CD4-positive, alpha-beta T cell (primary cell): ENCODE measurements around the gene HOXB7. TPM values are rescaled to one million over a fixed set of nuclear protein-coding genes. Genes with fewer than 3 reads are reported as not detected.

ENCODE experiments used
- ATAC-seq: fragments of 200-7000 bp; cut with Tn5 transposase; one replicate; pipeline ENCODE4 v1.10.0; 2022; ENCODE audit warnings: mild to moderate bottlenecking; ENCODE audit not compliant: poor library complexity
- CTCF ChIA-PET: fragments of 350-600 bp; sonication (Branson Sonifier 250); formaldehyde crosslinking; loops from one replicate; lab custom pipeline; 2021; ENCODE audit warnings: antibody characterized with exemption, inconsistent platforms; lab: Charles Lee
- POLR2A ChIA-PET: fragments of 350-600 bp; sonication (Branson Sonifier 250); formaldehyde crosslinking; loops from one replicate; lab custom pipeline; 2021; ENCODE audit warnings: antibody characterized with exemption, inconsistent platforms; lab: Charles Lee
- DNase-seq, 14 experiments: peaks; one replicate each; pipeline ENCODE4 v3.0.0-alpha.2; 2013 to 2020; ENCODE audit warnings: mixed read lengths in 2 of 14
- H3K27ac ChIP-seq, 2 donors: one replicate each; pipeline versions ENCODE4 v1.5.1 to v1.7.0; 2013; ENCODE audit warnings: low read length in 2 of 2, low read depth in 1 of 2, mild to moderate bottlenecking in 1 of 2
- H3K27me3 ChIP-seq, 2 experiments: 1 replicate in 1 of 2; 2 replicates in 1 of 2; pipeline versions ENCODE4 v1.6.1 to v1.7.0; 2013; ENCODE audit warnings: low read length in 2 of 2, control low read depth in 1 of 2, mild to moderate bottlenecking in 1 of 2, moderate library complexity in 1 of 2; ENCODE audit not compliant: insufficient read depth in 2 of 2, control insufficient read depth in 1 of 2
- H3K36me3 ChIP-seq: one replicate; pipeline ENCODE4 v1.6.1; 2013; ENCODE audit warnings: low read length, control low read depth; ENCODE audit not compliant: insufficient read depth
- H3K4me1 ChIP-seq: one replicate; pipeline ENCODE4 v1.6.1; 2013; ENCODE audit warnings: low read length, control low read depth; ENCODE audit not compliant: insufficient read depth
- H3K4me3 ChIP-seq: one replicate; pipeline ENCODE4 v1.5.1; 2013; ENCODE audit warnings: mild to moderate bottlenecking, low read length, moderate library complexity
- H3K9me3 ChIP-seq, 2 experiments: 1 replicate in 1 of 2; 2 replicates in 1 of 2; pipeline versions ENCODE4 v1.6.1 to v1.7.0; 2013; ENCODE audit warnings: low read length in 2 of 2, mild to moderate bottlenecking in 2 of 2, control low read depth in 1 of 2, moderate library complexity in 1 of 2; ENCODE audit not compliant: control insufficient read depth in 1 of 2, insufficient read depth in 1 of 2
- H3K27ac Mint-ChIP-seq: one replicate; pipeline ENCODE4 v1.8.0; 2020; ENCODE audit warnings: mixed read lengths
- H3K27me3 Mint-ChIP-seq: one replicate; pipeline ENCODE4 v1.8.0; 2021; ENCODE audit warnings: mixed read lengths
- H3K36me3 Mint-ChIP-seq: one replicate; pipeline ENCODE4 v1.8.0; 2021; ENCODE audit warnings: low read depth, mixed read lengths
- H3K4me1 Mint-ChIP-seq: one replicate; pipeline ENCODE4 v1.8.0; 2021; ENCODE audit warnings: low read depth, mixed read lengths
- H3K4me3 Mint-ChIP-seq: one replicate; pipeline ENCODE4 v1.8.0; 2020; ENCODE audit warnings: mild to moderate bottlenecking, mixed read lengths
- H3K9me3 Mint-ChIP-seq: one replicate; pipeline ENCODE4 v1.8.0; 2020; ENCODE audit warnings: mixed read lengths
- CTCF ChIP-seq: fragments of 200-600 bp; IDR thresholded peaks from one replicate; pipeline ENCODE4 v1.8.0; 2022; ENCODE audit warnings: antibody characterized with exemption, mild to moderate bottlenecking
- intact Hi-C, 2 experiments: fragments of 100-400 bp; cut with DNase I in 1 of 2; cut with micrococcal nuclease in 1 of 2; formaldehyde crosslinking; loops; one replicate each; pipeline versions ENCODE4 v1.15.1 to v1.9.0; 2023 to 2025; cut with DNase I, micrococcal nuclease
- total RNA-seq, 174 experiments: library from RNA in 2 of 174; stranded (reverse) in 2 of 174; gene quantifications; one replicate each; pipeline ENCODE4 v1.2.3 and lab custom pipeline; 2021 to 2026

The HOXB7 gene
- total RNA-seq, 2 experiments from 2014 or later, result not detected

DNA sequence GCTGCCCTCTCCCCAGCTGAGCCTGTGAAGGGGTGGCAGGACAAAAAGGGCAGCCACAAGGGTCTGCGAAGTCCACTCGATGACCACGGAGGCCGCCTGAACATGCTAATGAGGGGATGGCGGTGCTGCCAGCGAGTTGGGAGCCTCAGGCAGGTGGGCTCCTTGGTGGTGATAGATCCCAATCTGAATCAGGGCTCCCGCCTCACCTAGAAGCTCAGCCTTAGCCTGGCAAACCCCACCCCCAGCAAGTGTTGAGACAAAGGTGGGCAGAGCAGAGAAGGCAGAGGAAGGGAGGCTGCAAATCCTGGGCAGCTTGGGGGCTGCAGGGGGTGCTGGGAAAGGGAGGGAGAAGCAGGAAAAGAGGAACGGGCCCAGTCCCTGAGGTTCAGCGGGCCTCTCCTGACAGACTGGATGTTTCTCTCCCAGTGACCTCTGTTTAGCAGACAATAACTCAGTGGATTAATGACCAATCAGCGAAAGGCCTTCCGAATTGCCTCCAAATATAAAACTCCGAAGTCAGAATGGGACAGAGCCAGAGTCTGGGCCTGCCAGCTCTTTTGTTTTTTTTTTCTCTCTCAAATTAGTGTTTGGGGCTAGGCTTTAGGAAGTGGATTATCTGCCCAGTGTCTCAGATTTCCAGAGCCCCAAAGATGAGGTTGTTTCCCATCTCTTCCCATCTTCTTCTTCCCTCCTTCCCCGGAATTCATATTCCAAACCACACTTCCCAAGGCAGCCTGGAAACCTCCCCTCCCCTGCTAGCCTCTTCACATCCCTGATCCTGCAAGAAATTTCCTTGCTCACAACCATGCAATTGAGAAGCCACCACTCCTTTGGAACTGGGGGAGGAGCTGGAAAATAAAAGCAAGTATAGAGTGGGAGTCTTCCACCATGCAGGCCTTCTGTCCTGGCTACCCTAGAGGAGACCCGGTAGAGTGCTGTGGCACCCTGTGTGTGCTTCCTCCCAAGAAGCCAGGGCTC is 50.7 kb downstream of the HOXB7 start:
- H3K4me3 ChIP-seq, result no peak overlapping the region
- H3K9me3 Mint-ChIP-seq, result no peaks in the 10 kb centered on the region
- peaks cover 4% of the 10 kb centered on the region for H3K4me1 Mint-ChIP-seq
- CTCF ChIA-PET, result interaction anchor here (0.8 kb wide), 1 partner anchor 68 kb away, joined by 3 read pairs; no protein-coding TSS in a partner anchor
- H3K36me3 ChIP-seq, result no peaks in the 10 kb centered on the region
- H3K27ac ChIP-seq, result no peak overlapping the region
- H3K4me3 Mint-ChIP-seq, result no peak overlapping the region
- intact Hi-C loops, result no loop called here
- H3K27me3 Mint-ChIP-seq, result peaks cover 54% of the 10 kb centered on the region
- peaks cover 0 to 6% of the 10 kb centered on the region in 2 experiments for H3K27me3 ChIP-seq
- peaks cover 9% of the 10 kb centered on the region for H3K4me1 ChIP-seq
- ATAC-seq (no peak), DNase-seq (no peak)
- no peak overlapping the region for H3K27ac Mint-ChIP-seq
- TF ChIP-seq CTCF, result no peak
- no peaks in the 10 kb centered on the region for H3K36me3 Mint-ChIP-seq
- H3K9me3 ChIP-seq, result no peaks in the 10 kb centered on the region
- POLR2A ChIA-PET, result no interaction called here

GRCh38 chr17:48559122-48559839 is 51.5 kb downstream of the HOXB7 start:
- H3K4me3 Mint-ChIP-seq, result no peak overlapping the region
- ATAC-seq (no peak), DNase-seq (no peak)
- ChIA-PET POLR2A (no interaction called here), CTCF (interaction anchor here (0.8 kb wide), 1 partner anchor 67 kb away, joined by 3 read pairs; no protein-coding TSS in a partner anchor)
- H3K4me3 ChIP-seq, result no peak overlapping the region
- H3K36me3 Mint-ChIP-seq, result no peaks in the 10 kb centered on the region
- TF ChIP-seq CTCF, result no peak
- peaks cover 0 to 6% of the 10 kb centered on the region in 2 experiments for H3K27me3 ChIP-seq
- H3K4me1 ChIP-seq, result peaks cover 12% of the 10 kb centered on the region
- H3K9me3 Mint-ChIP-seq, result no peaks in the 10 kb centered on the region
- H3K4me1 Mint-ChIP-seq, result peaks cover 5% of the 10 kb centered on the region
- peaks cover 63% of the 10 kb centered on the region for H3K27me3 Mint-ChIP-seq
- no peaks in the 10 kb centered on the region for H3K36me3 ChIP-seq
- H3K27ac Mint-ChIP-seq, result no peak overlapping the region
- H3K27ac ChIP-seq, result no peak overlapping the region
- intact Hi-C loops, result no loop called here
- H3K9me3 ChIP-seq, result no peaks in the 10 kb centered on the region

DNA sequence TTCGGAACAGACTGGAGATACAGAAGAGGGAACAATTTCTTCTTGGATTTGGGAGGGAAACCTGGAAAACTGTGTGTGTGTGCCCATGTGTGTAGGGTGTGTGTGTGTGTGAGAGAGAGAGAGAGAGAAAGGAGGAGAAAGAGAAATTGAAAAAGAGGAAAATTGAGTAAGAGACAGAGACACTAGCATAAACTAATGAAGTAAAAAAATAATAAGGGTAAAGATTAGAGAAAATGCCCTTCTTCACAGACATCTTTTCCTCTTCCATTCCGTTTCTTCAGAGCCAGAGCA is 52.0 kb downstream of the HOXB7 start:
- H3K4me3 ChIP-seq, result no peak overlapping the region
- H3K4me1 ChIP-seq, result peaks cover 12% of the 10 kb centered on the region
- H3K36me3 ChIP-seq, result no peaks in the 10 kb centered on the region
- Mint-ChIP-seq H3K4me1 (peaks cover 5% of the 10 kb centered on the region), H3K36me3 (no peaks in the 10 kb centered on the region), H3K4me3 (no peak overlapping the region), H3K27ac (no peak overlapping the region), H3K27me3 (peaks cover 67% of the 10 kb centered on the region), H3K9me3 (no peaks in the 10 kb centered on the region)
- no peaks in the 10 kb centered on the region for H3K9me3 ChIP-seq
- ChIA-PET POLR2A (no interaction called here), CTCF (no interaction called here)
- peaks cover 0 to 6% of the 10 kb centered on the region in 2 experiments for H3K27me3 ChIP-seq
- no peak for TF ChIP-seq CTCF
- DNase-seq, result no peak
- H3K27ac ChIP-seq, result no peak overlapping the region
- intact Hi-C loops, result no loop called here
- ATAC-seq, result no peak
